K562 (cell line): ENCODE results near the gene ALDH3A2. TPM values are rescaled to one million over a fixed set of nuclear protein-coding genes. Genes with fewer than 3 reads are reported as not detected.

Source experiments
- ATAC-seq: fragments of 200-7000 bp; cut with Tn5 transposase; 3 replicates; pipeline ENCODE4 v1.9.1; 2020; ENCODE audit warnings: moderate library complexity
- BruUV-seq: library from RNA; stranded (reverse); fragments of 400-500 nt; replicated peaks from 2 replicates; lab custom pipeline; 2021; lab: Mats Ljungman, UMichigan
- CTCF ChIA-PET: fragments of 300-600 bp; formaldehyde crosslinking; extraction: SDS; loops from one replicate; lab custom pipeline; 2021; ENCODE audit warnings: low intra/inter-chr PET ratio; lab: Yijun Ruan, JAX
- POLR2A ChIA-PET: fragments of 300-600, 350-650 bp; sonication (Branson Sonifier 250); formaldehyde crosslinking; extraction: SDS; loops from one replicate; lab custom pipeline; 2021; ENCODE audit warnings: antibody characterized with exemption, inconsistent platforms; lab: Yijun Ruan, JAX
- DNase-seq, 4 experiments: peaks; one replicate each; pipeline versions ENCODE4 v3.0.0 to v3.0.0-alpha.2; 2011 to 2018; ENCODE audit warnings: low spot score in 3 of 4, mixed read lengths in 3 of 4; ENCODE audit errors: extremely low read depth in 1 of 4
- FAIRE-seq: peaks from 2 replicates; lab custom pipeline; 2011; peaks lifted over from hg19 to GRCh38; lab: Jason Lieb, UNC
- H2AFZ ChIP-seq: 2 replicates; pipeline ENCODE4 v1.6.0; 2011; ENCODE audit warnings: low read depth, low read length, control low read depth, inconsistent platforms
- H3K27ac ChIP-seq: fragments of 200-600 bp; 3 replicates; pipeline ENCODE4 v1.8.0; 2011; ENCODE audit warnings: low read depth, mild to moderate bottlenecking, control low read depth, inconsistent platforms, low read length, moderate library complexity, mixed read lengths; ENCODE audit errors: extremely low read depth
- H3K27me3 ChIP-seq, 2 experiments: fragments of 300-600 bp in 1 of 2; 2 replicates in 1 of 2; 3 replicates in 1 of 2; pipeline versions ENCODE4 v1.6.0 to v1.8.0; 2011; ENCODE audit warnings: inconsistent platforms in 2 of 2, low read length in 2 of 2, mild to moderate bottlenecking in 1 of 2, mixed read lengths in 1 of 2, moderate library complexity in 1 of 2; ENCODE audit not compliant: control insufficient read depth in 2 of 2, insufficient read depth in 2 of 2
- H3K36me3 ChIP-seq: fragments of 300-600 bp; 3 replicates; pipeline ENCODE4 v1.8.0; 2011; ENCODE audit warnings: mild to moderate bottlenecking, low read length, inconsistent platforms; ENCODE audit not compliant: control insufficient read depth, insufficient read depth
- H3K4me1 ChIP-seq, 2 experiments: fragments of 200-600 bp in 1 of 2; replicated peaks in 1 of 2; 2 replicates in 1 of 2; 3 replicates in 1 of 2; pipeline versions ENCODE4 v1.5.1 to v1.8.0; 2011; ENCODE audit warnings: inconsistent platforms in 2 of 2, low read length in 2 of 2, mild to moderate bottlenecking in 1 of 2, mixed read lengths in 1 of 2, moderate library complexity in 1 of 2; ENCODE audit not compliant: control insufficient read depth in 2 of 2, insufficient read depth in 2 of 2
- H3K4me2 ChIP-seq: 2 replicates; pipeline ENCODE4 v1.6.1; 2011; ENCODE audit warnings: low read length, control low read depth, inconsistent platforms, mixed read lengths; ENCODE audit not compliant: insufficient read depth
- H3K4me3 ChIP-seq: fragments of 200-600 bp; sonication (generic), shearing (Covaris generic); 2 replicates; pipeline ENCODE4 v1.5.1; 2016; ENCODE audit warnings: control low read depth, inconsistent platforms
- H3K79me2 ChIP-seq: fragments of 200-600 bp; 3 replicates; pipeline ENCODE4 v1.8.0; 2011; ENCODE audit warnings: low read length, inconsistent platforms; ENCODE audit not compliant: control insufficient read depth, insufficient read depth
- H3K9ac ChIP-seq, 2 experiments: 2 replicates each; pipeline versions ENCODE4 v1.6.0 to v1.6.1; 2011; ENCODE audit warnings: low read depth in 2 of 2, low read length in 2 of 2, control low read depth in 1 of 2, inconsistent platforms in 1 of 2, mild to moderate bottlenecking in 1 of 2, mixed read lengths in 1 of 2; ENCODE audit not compliant: insufficient read depth in 1 of 2
- H3K9me1 ChIP-seq: one replicate; pipeline ENCODE4 v1.6.0; 2011; ENCODE audit warnings: inconsistent platforms, mild to moderate bottlenecking, low read length, moderate library complexity; ENCODE audit not compliant: control insufficient read depth, insufficient read depth
- H3K9me3 ChIP-seq: replicated peaks from 2 replicates; pipeline ENCODE4 v1.5.1; 2011; ENCODE audit warnings: low read depth, low read length, inconsistent platforms; ENCODE audit not compliant: control insufficient read depth, insufficient read depth
- H4K20me1 ChIP-seq: replicated peaks from 2 replicates; pipeline ENCODE4 v1.6.1; 2011; ENCODE audit warnings: low read length, inconsistent platforms, mixed read lengths; ENCODE audit not compliant: control insufficient read depth, insufficient read depth
- BHLHE40 ChIP-seq: IDR thresholded peaks from 2 replicates; pipeline ENCODE4 v1.6.1; 2011; ENCODE audit warnings: low read length, improper control_type of control experiment
- CTBP1 ChIP-seq: fragments of 450-650 bp; IDR thresholded peaks from 2 replicates; pipeline ENCODE4 v1.6.1; 2016; ENCODE audit warnings: borderline replicate concordance
- RUNX1 ChIP-seq: sonication (generic); IDR thresholded peaks from 2 replicates; pipeline ENCODE4 v1.6.1; 2016; ENCODE audit warnings: antibody characterized with exemption, low read depth
- ZNF212 ChIP-seq: fragments of 450-650 bp; formaldehyde crosslinking; IDR thresholded peaks from 2 replicates; pipeline ENCODE4 v1.4.0; 2020; ENCODE audit warnings: mild to moderate bottlenecking
- ZZZ3 ChIP-seq: fragments of 450-650 bp; IDR thresholded peaks from 2 replicates; pipeline ENCODE4 v1.6.1; 2016; ENCODE audit warnings: antibody characterized with exemption, mild to moderate bottlenecking, moderate library complexity
- WGBS: fragments of 100-300 bp; shearing (Covaris generic); methylation state at CpG from one replicate; pipeline ENCODE4 v1.1.6; 2016; ENCODE audit warnings: low coverage, mixed read lengths; ENCODE audit not compliant: insufficient coverage; ENCODE audit errors: missing lambda C conversion rate; 5-methylcytosine and 5-hydroxymethylcytosine counted together
- in situ Hi-C: fragments of 300-500 bp; cut with MboI; formaldehyde crosslinking; loops from 4 replicates; pipeline ENCODE4 v1.15.0; 2018; ENCODE audit warnings: inconsistent platforms, mixed read lengths
- intact Hi-C: fragments of 100-400 bp; cut with micrococcal nuclease; formaldehyde crosslinking; loops from 2 replicates; pipeline ENCODE4 v1.14.2; 2022
- polyA plus RNA-seq, 8 experiments: library from polyadenylated mRNA; depleted of rRNA in 4 of 8; stranded (reverse) in 5 of 8; unstranded in 3 of 8; fragments of >200 nt; fragmentation: Nextera tagmentation in 2 of 8; fragmentation: Illumina TruSeq in 1 of 8; extraction: Ambion mirVana in 2 of 8; extraction: Trizol in 1 of 8; gene quantifications; 2 replicates each; pipeline versions ENCODE4 v1.2.1 to v1.2.3, GENCODE V29; 2011 to 2014; ENCODE audit warnings: inconsistent platforms in 1 of 8, missing spikeins in 1 of 8
- total RNA-seq, 7 experiments: library from RNA; depleted of rRNA in 6 of 7; stranded (reverse); fragments of >200 nt in 6 of 7; fragmentation: Illumina TruSeq in 2 of 7; extraction: Trizol in 2 of 7; gene quantifications; 2 replicates each; pipeline versions ENCODE4 v1.2.1 to v1.2.3, GENCODE V29; 2011 to 2021; ENCODE audit warnings: low replicate concordance in 1 of 7
- TF ChIP-seq, protein P1 (sequence below): sonication (generic); formaldehyde crosslinking; IDR thresholded peaks from 2 replicates; pipeline ENCODE4 v1.8.0; 2022; ENCODE audit warnings: mild to moderate bottlenecking, missing genetic modification reagents
- TF ChIP-seq, protein P2 (sequence below): sonication (generic); formaldehyde crosslinking; IDR thresholded peaks from 2 replicates; pipeline ENCODE4 v1.8.0; 2022; ENCODE audit warnings: mild to moderate bottlenecking, missing genetic modification reagents

Gene ALDH3A2
- total and polyA plus RNA-seq, 9 of the 15 experiments (the other 6 are each of a cell fraction or from before 2014, with no cell fraction given): 0.01 to 0.78 (median 0.12) TPM; not detected in 5

DNA sequence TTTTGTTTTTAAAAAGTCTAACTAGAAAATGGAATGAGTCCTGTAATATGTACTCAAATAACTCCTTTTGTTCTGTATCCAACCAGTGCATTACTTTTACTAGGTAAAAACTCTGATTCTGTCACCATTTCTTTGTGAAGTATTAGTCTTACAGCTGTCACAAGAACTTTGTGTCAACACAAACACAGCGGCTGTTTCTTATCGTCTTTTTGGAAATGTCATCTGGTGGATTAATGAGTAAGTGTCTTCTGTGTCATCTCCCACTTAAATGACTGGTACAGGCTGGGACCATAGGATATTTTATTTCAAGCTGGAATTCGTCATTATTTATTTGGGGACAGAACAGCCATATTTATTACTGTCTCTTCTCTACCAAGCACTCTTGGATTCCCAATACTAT is 19.1 kb upstream of the ALDH3A2 start:
- in situ Hi-C loops (no loop called here), intact Hi-C loops (no loop called here)
- H3K4me1 ChIP-seq: no peaks in the 10 kb centered on the region
- 0% methylated on average over 3 of the region's 3 CpGs for WGBS
- H3K4me2 ChIP-seq: no peak overlapping the region
- DNase-seq: no peak
- no peak for FAIRE-seq
- H3K79me2 ChIP-seq: no peaks in the 10 kb centered on the region
- ChIA-PET CTCF (no interaction called here), POLR2A (no interaction called here)
- H3K36me3 ChIP-seq: no peaks in the 10 kb centered on the region
- BruUV-seq: no TSS peak
- TF ChIP-seq, protein P1, sequence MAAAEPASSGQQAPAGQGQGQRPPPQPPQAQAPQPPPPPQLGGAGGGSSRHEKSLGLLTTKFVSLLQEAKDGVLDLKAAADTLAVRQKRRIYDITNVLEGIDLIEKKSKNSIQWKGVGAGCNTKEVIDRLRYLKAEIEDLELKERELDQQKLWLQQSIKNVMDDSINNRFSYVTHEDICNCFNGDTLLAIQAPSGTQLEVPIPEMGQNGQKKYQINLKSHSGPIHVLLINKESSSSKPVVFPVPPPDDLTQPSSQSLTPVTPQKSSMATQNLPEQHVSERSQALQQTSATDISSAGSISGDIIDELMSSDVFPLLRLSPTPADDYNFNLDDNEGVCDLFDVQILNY (CRISPR knock-in tag): no peak
- no peak for TF ChIP-seq BHLHE40
- no peak for TF ChIP-seq ZZZ3
- no peak for TF ChIP-seq ZNF212 (CRISPR knock-in tag)
- no peak for TF ChIP-seq RUNX1
- no peak for TF ChIP-seq CTBP1
- TF ChIP-seq, protein P2, sequence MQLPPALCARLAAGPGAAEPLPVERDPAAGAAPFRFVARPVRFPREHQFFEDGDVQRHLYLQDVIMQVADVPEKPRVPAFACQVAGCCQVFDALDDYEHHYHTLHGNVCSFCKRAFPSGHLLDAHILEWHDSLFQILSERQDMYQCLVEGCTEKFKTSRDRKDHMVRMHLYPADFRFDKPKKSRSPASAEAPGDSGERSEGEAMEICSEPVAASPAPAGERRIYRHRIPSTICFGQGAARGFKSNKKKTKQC: no peak
- H3K27me3 ChIP-seq: no peaks in the 10 kb centered on the region
- no peaks in the 10 kb centered on the region for H3K9me1 ChIP-seq
- no peak overlapping the region for H3K9ac ChIP-seq
- H2AFZ ChIP-seq: no peak overlapping the region
- no peak overlapping the region for H3K27ac ChIP-seq
- H4K20me1 ChIP-seq: no peaks in the 10 kb centered on the region
- H3K9me3 ChIP-seq: no peaks in the 10 kb centered on the region
- no peak for ATAC-seq
- H3K4me3 ChIP-seq: no peak overlapping the region
